Tibial nerve (tissue), 4 donors: Measurements from ENCODE around the gene TMEM255B. TPM values are rescaled to one million over a fixed set of nuclear protein-coding genes. Genes with fewer than 3 reads are reported as not detected.

ENCODE experiments used
- DNase-seq, 2 donors: peaks; one replicate each; pipeline ENCODE4 v3.0.0-alpha.2; 2019; ENCODE audit warnings: low spot score in 2 of 2
- H3K27ac ChIP-seq, 4 donors: fragments of 200-600 bp; sonication (generic) in 3 of 4; one replicate each; pipeline ENCODE4 v1.5.1; 2017 to 2019; ENCODE audit warnings: mild to moderate bottlenecking in 1 of 4
- H3K27me3 ChIP-seq, 2 donors: fragments of 200-600 bp; sonication (generic) in 1 of 2; one replicate each; pipeline versions ENCODE4 v1.5.1 to v1.6.0; 2017 to 2019
- H3K36me3 ChIP-seq, 3 donors: fragments of 200-600 bp; sonication (generic); one replicate each; pipeline ENCODE4 v1.5.1; 2018 to 2019
- H3K4me1 ChIP-seq, 4 donors: fragments of 200-600 bp; sonication (generic) in 3 of 4; one replicate each; pipeline ENCODE4 v1.5.1; 2017 to 2019
- H3K4me3 ChIP-seq, 4 donors: fragments of 200-600 bp; sonication (generic) in 3 of 4; one replicate each; pipeline ENCODE4 v1.5.1; 2017 to 2019; ENCODE audit warnings: mild to moderate bottlenecking in 1 of 4, moderate library complexity in 1 of 4
- H3K9me3 ChIP-seq, 4 donors: fragments of 200-600 bp; sonication (generic) in 3 of 4; one replicate each; pipeline ENCODE4 v1.5.1; 2017 to 2019
- EP300 ChIP-seq, 2 donors: sonication (generic); formaldehyde crosslinking; IDR thresholded peaks; one replicate each; pipeline ENCODE4 v1.6.1; 2017; ENCODE audit warnings: antibody characterized with exemption in 2 of 2, mild to moderate bottlenecking in 1 of 2
- POLR2A ChIP-seq, 2 donors: fragments of 450-650 bp; IDR thresholded peaks; one replicate each; pipeline ENCODE4 v1.6.1; 2017; ENCODE audit warnings: antibody characterized with exemption in 2 of 2, mild to moderate bottlenecking in 2 of 2, moderate library complexity in 2 of 2
- WGBS, 2 donors: methylation state at CpG; one replicate each; pipeline ENCODE4 v1.1.5; 2018; 5-methylcytosine and 5-hydroxymethylcytosine counted together
- total RNA-seq, 4 donors: library from RNA; depleted of rRNA; stranded (reverse); fragments of >200 nt; gene quantifications; one replicate each; pipeline ENCODE4 v1.1.0, GENCODE V29; 2016
- TF ChIP-seq, protein P1 (sequence below), 5 experiments: fragments of 200-600 bp in 3 of 5; fragments of 450-650 bp in 2 of 5; sonication (generic) in 3 of 5; IDR thresholded peaks; one replicate each; pipeline ENCODE4 v1.5.1; 2016 to 2019; ENCODE audit warnings: antibody characterized with exemption in 5 of 5, mild to moderate bottlenecking in 3 of 5, moderate library complexity in 2 of 5

Gene TMEM255B
- total RNA-seq, 4 donors from 2014 or later: 3.3 to 21.6 (median 10.9) TPM

DNA sequence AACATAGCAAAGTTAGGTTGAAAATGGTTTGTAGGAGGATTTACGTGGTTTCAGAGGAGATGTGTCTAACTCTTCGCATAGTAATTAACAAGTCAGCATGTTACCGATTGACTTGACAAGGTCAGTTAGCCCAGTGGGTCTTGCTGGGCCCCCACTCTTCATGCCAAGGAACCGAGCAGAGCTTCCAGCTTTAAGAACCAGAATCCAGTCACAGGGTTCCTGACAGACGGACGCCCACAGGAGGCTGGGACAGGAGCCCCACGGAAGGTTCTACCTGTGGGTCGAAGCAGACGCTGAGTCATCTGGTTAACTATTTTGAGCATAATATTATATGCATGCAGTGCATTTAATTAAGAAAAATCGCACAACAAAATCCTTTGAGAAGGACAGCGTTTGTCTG lies 3.5 kb downstream of the TMEM255B start:
- peaks cover 0 to 3% (median 0%) of the 10 kb centered on the region in 3 donors for H3K36me3 ChIP-seq
- H3K4me3 ChIP-seq: no peak overlapping the region
- H3K27ac ChIP-seq: no peak overlapping the region
- no peak for DNase-seq
- TF ChIP-seq, protein P1, sequence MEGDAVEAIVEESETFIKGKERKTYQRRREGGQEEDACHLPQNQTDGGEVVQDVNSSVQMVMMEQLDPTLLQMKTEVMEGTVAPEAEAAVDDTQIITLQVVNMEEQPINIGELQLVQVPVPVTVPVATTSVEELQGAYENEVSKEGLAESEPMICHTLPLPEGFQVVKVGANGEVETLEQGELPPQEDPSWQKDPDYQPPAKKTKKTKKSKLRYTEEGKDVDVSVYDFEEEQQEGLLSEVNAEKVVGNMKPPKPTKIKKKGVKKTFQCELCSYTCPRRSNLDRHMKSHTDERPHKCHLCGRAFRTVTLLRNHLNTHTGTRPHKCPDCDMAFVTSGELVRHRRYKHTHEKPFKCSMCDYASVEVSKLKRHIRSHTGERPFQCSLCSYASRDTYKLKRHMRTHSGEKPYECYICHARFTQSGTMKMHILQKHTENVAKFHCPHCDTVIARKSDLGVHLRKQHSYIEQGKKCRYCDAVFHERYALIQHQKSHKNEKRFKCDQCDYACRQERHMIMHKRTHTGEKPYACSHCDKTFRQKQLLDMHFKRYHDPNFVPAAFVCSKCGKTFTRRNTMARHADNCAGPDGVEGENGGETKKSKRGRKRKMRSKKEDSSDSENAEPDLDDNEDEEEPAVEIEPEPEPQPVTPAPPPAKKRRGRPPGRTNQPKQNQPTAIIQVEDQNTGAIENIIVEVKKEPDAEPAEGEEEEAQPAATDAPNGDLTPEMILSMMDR (IDR thresholded peaks at IDR 0.05): no peak
- TF ChIP-seq POLR2A (IDR thresholded peaks at IDR 0.05) (no peak), EP300 (IDR thresholded peaks at IDR 0.05) (no peak)
- 86% methylated on average over 11 of the region's 11 CpGs for WGBS, 2 donors
- H3K27me3 ChIP-seq: peaks cover 0 to 19% of the 10 kb centered on the region in 2 donors
- no peaks in the 10 kb centered on the region for H3K9me3 ChIP-seq
- H3K4me1 ChIP-seq: peaks cover 0 to 27% (median 6%) of the 10 kb centered on the region in 4 donors

DNA sequence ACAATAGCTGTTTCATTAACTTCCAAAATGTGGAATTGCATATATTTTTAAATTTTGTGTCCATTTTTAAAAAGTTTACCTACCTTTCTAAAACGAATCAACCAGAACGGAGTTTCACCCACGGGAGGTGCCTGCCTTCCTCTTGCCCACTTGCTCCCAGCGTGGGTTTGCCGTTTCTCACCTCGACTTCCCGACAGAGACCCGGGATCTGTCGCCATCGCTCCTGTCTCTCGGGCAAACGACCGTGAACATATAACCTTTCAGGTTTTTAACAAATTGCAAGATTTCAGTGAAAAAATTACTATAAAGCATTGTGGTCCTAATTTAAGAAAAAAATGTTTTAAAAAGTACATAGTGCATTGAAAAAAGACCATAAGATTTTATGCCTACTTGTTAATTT lies 4.2 kb downstream of the TMEM255B start:
- TF ChIP-seq, protein P1 (IDR thresholded peaks at IDR 0.05): no peak
- TF ChIP-seq POLR2A (IDR thresholded peaks at IDR 0.05): no peak
- TF ChIP-seq EP300 (IDR thresholded peaks at IDR 0.05): no peak
- Histone ChIP-seq H3K9me3 (no peaks in the 10 kb centered on the region), H3K36me3 (peaks cover 0 to 9% (median 0%) of the 10 kb centered on the region in 3 donors), H3K4me3 (no peak overlapping the region), H3K27me3 (peaks cover 0 to 19% of the 10 kb centered on the region in 2 donors), H3K27ac (no peak overlapping the region), H3K4me1 (peaks cover 0 to 20% (median 6%) of the 10 kb centered on the region in 4 donors)
- no peak for DNase-seq
- 83 to 87% methylated on average over 13 of the region's 13 CpGs for WGBS, 2 donors

DNA sequence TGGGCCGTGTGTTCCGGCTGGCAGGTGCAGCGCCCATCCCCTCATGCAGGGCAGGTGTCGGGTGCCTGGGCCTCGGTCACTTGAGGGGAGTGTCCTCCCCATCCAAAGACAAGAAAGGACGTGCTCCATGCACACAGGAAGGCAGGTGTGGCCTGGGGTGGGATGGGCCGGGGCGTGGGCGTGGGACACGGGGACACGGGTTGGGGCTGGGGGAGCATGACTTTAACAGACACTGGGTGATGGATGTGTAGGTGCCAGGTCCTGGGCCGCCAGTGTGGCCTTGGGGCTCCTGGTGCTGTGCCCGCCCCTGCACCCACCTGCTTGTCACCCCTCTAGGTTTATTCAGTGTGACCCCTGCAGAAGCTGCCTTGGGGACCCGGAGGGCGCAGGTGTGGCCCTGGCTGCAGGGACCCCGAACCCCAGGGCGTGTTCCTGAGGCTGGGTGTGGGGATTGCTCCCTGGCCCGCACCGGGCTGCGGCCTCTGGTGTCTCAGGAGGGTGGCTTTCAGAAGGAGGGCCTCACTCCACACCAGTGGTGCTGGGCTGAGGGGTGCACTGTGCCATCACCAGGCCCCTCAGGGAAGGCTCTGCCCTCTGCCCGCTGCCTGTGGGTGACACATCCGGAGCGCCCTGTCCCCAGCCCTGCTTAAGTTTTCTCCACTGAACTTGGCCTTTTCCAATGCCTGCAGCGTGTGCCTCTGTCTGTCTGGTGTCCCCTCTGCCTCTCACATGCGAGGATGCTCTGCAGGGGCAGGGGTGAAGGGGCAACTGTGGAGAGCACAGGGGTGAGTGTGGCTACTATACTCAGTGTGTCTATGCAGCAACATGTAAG lies 5.2 kb downstream of the TMEM255B start:
- DNase-seq: no peak
- WGBS, 2 donors: 84 to 89% methylated on average over 18 to 20 of the region's 25 CpGs
- H3K4me3 ChIP-seq: no peak overlapping the region

DNA sequence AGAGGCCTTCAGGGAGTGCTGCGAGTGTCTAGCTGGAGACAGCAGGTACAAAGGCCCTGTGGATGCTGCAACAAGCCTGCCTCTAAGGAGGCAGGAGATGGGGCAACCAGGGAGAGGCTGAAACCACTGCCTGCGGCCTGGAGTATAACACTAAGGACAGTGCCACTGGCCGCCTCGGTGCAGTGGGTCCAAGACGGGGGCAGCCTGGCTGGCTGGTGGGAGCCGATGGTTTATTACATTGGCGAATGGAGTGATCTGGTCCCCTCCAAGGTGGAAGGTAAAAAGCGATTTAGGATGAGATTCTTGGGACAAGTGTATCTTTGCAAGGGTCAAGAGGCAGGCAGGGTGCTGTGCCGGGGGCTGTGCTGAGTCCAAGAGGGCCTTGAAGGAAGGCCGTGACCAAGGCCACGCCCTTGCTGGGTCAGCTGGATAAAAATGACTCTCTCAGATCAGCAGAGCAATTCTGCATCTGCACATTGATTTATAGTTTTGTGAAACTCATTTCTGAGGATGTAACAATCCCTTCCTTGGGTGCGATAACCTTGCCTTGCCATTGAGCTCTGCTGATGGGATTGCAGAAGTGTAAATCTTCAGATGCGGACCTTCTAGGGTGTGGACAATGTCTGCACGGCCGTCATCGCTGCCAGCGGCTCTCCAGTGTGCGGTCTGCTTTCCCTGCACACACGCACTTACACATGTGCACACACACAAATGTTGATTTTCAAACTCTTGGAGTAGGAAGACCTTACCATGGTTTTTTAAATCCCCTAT lies 6.0 kb downstream of the TMEM255B start:
- no peak for DNase-seq
- H3K27me3 ChIP-seq: peaks cover 0 to 19% of the 10 kb centered on the region in 2 donors

More for the DNA sequence above, 5.2 kb downstream of the TMEM255B start:
- TF ChIP-seq POLR2A (IDR thresholded peaks at IDR 0.05): no peak
- TF ChIP-seq, protein P1 (IDR thresholded peaks at IDR 0.05): no peak
- TF ChIP-seq EP300 (IDR thresholded peaks at IDR 0.05): no peak
- Histone ChIP-seq H3K4me1 (peaks cover 0 to 15% (median 4%) of the 10 kb centered on the region in 4 donors), H3K27ac (no peak overlapping the region), H3K36me3 (peaks cover 0 to 13% (median 0%) of the 10 kb centered on the region in 3 donors), H3K27me3 (peaks cover 0 to 19% of the 10 kb centered on the region in 2 donors), H3K9me3 (no peaks in the 10 kb centered on the region)

DNA sequence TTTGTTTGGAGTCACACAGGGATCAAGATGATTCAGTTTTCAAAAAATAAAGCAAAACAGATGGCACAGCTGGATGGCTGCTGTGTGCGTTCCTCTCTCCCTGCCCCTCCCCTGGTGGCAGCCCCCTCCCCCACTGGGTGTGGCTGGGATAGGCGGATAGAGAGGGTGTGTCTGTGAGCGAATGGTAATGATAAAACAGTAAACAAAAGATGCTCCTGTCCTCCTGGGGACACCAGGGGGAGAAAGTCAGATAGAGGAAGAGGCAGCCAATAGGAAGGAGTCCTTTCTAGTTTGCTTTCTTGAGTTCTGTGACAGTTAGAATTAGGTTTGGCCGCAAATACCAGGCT lies 6.5 kb downstream of the TMEM255B start:
- H3K27me3 ChIP-seq: peaks cover 0 to 18% of the 10 kb centered on the region in 2 donors
- 56 to 61% methylated on average over 4 of the region's 4 CpGs for WGBS, 2 donors
- no peaks in the 10 kb centered on the region for H3K9me3 ChIP-seq
- TF ChIP-seq, protein P1 (IDR thresholded peaks at IDR 0.05): no peak
- no peak for TF ChIP-seq EP300 (IDR thresholded peaks at IDR 0.05)
- no peak for TF ChIP-seq POLR2A (IDR thresholded peaks at IDR 0.05)
- no peak overlapping the region for H3K4me3 ChIP-seq
- no peak overlapping the region for H3K27ac ChIP-seq
- peaks cover 0 to 7% (median 0%) of the 10 kb centered on the region in 4 donors for H3K4me1 ChIP-seq
- no peak for DNase-seq
- H3K36me3 ChIP-seq: peaks cover 0 to 23% (median 0%) of the 10 kb centered on the region in 3 donors

More for the DNA sequence above, 6.0 kb downstream of the TMEM255B start:
- WGBS, 2 donors: 79 to 81% methylated on average over 17 to 19 of the region's 19 CpGs
- H3K9me3 ChIP-seq: no peaks in the 10 kb centered on the region
- H3K36me3 ChIP-seq: peaks cover 0 to 18% (median 0%) of the 10 kb centered on the region in 3 donors
- H3K27ac ChIP-seq: no peak overlapping the region
- no peak overlapping the region for H3K4me3 ChIP-seq
- H3K4me1 ChIP-seq: peaks cover 0 to 13% (median 1%) of the 10 kb centered on the region in 4 donors
- TF ChIP-seq POLR2A (IDR thresholded peaks at IDR 0.05): no peak
